IMR-90 (cell line): Measurements from ENCODE around the gene IGFBPL1.

Experiments used
- BHLHE40 ChIP-seq: fragments of 150-350 bp; IDR thresholded peaks from 2 replicates; pipeline ENCODE4 v1.6.1; 2016; ENCODE audit warnings: mild to moderate bottlenecking, low read depth, low read length
- FOS ChIP-seq: fragments of 150-350 bp; IDR thresholded peaks from 2 replicates; pipeline ENCODE4 v1.6.1; 2016; ENCODE audit warnings: low read depth, low read length
- MAFK ChIP-seq: IDR thresholded peaks from 2 replicates; pipeline ENCODE4 v1.6.1; 2012; ENCODE audit warnings: low read depth, low read length, improper control_type of control experiment
- MXI1 ChIP-seq: IDR thresholded peaks from 2 replicates; pipeline ENCODE4 v1.6.1; 2012; ENCODE audit warnings: low read depth, mild to moderate bottlenecking, low read length, moderate library complexity, borderline replicate concordance
- POLR2A ChIP-seq: IDR thresholded peaks from 2 replicates; pipeline ENCODE4 v1.6.1; 2012; ENCODE audit warnings: mild to moderate bottlenecking, low read depth, low read length
- RAD21 ChIP-seq: IDR thresholded peaks from 2 replicates; pipeline ENCODE4 v1.6.1; 2012; ENCODE audit warnings: low read length, improper control_type of control experiment
- RFX5 ChIP-seq: IDR thresholded peaks from 2 replicates; pipeline ENCODE4 v1.8.0; 2012; ENCODE audit warnings: low read depth, mild to moderate bottlenecking, low read length, moderate library complexity
- SMC3 ChIP-seq: fragments of 150-350 bp; IDR thresholded peaks from 2 replicates; pipeline ENCODE4 v1.6.1; 2016; ENCODE audit warnings: low read depth, mild to moderate bottlenecking, antibody characterized with exemption, low read length, moderate library complexity
- TF ChIP-seq, protein P1 (sequence below): conservative IDR thresholded peaks from 2 replicates; pipeline ENCODE4 v1.5.1; 2012; ENCODE audit warnings: mild to moderate bottlenecking, low read depth, low read length, improper control_type of control experiment

DNA sequence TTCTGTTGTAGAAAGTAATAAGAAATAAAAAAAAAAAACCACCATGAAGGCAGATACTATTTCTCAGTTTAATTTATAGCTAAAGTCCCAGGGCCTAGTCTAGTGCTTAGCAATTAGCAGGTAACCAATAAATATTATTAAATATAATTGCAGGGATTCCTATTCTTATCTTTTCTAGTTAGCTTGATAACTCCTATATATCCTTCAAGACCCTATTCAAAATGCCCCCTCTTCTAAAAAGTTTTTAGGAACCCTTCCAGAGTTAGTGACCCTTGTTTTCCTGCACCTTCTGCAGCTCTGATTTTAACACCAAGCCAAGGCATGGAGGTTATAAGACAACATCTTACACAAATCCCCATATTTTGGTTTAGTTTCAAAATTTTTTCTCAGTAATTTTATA lies 56.4 kb downstream of the IGFBPL1 start:
- TF ChIP-seq POLR2A (no peak), FOS (no peak), RAD21 (no peak), MXI1 (no peak), RFX5 (no peak), MAFK (no peak), SMC3 (no peak), BHLHE40 (no peak)
- TF ChIP-seq, protein P1, sequence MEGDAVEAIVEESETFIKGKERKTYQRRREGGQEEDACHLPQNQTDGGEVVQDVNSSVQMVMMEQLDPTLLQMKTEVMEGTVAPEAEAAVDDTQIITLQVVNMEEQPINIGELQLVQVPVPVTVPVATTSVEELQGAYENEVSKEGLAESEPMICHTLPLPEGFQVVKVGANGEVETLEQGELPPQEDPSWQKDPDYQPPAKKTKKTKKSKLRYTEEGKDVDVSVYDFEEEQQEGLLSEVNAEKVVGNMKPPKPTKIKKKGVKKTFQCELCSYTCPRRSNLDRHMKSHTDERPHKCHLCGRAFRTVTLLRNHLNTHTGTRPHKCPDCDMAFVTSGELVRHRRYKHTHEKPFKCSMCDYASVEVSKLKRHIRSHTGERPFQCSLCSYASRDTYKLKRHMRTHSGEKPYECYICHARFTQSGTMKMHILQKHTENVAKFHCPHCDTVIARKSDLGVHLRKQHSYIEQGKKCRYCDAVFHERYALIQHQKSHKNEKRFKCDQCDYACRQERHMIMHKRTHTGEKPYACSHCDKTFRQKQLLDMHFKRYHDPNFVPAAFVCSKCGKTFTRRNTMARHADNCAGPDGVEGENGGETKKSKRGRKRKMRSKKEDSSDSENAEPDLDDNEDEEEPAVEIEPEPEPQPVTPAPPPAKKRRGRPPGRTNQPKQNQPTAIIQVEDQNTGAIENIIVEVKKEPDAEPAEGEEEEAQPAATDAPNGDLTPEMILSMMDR = no peak
